ENCODE measurements around the gene SNX27. TPM values are rescaled to one million over a fixed set of nuclear protein-coding genes. Genes with fewer than 3 reads are reported as not detected.

The SNX27 gene
- 10 to 100 TPM; 29.2 to 31.8 (median 31.0) TPM for total RNA-seq (2021; fragmentation: NEBNext Ultra II Directional; extraction: Animal tissue kit (Norgen Biotek cat#: 25700))
- long read RNA-seq, full-length matches to known transcripts: 1 of 21 reads
- long read RNA-seq, partial matches to known transcripts: 1 of 21 reads
- long read RNA-seq, other reads (novel, unspliced or antisense): 19 of 21 reads

- no peak for TF ChIP-seq CTCF (IDR thresholded peaks at IDR 0.05)
- Mint-ChIP-seq H3K9me3 (no peaks in the 10 kb centered on the region), H3K27me3 (ENCODE audit: insufficient read depth) (no peaks in the 10 kb centered on the region; the same call in 1 of the 2 replicates), H3K4me1 (ENCODE audit: low read depth) (peaks cover 62% of the 10 kb centered on the region), H3K27ac (peak within 1 kb of the TSS; percentile 80), H3K4me3 (peak within 1 kb of the TSS; percentile 93), H3K36me3 (ENCODE audit: low read depth) (peaks cover 12% of the 10 kb centered on the region)
- DNase-seq: peak; percentile 80
Observed at GRCh38 chr1:151611832-151612500, at the start of gene SNX27. Gene SNX27, plus strand, starts transcription at chr1:151612050. Its CDS starts 152 bp downstream, at chr1:151612202.

GRCh38 chr1:151562661-151563060 lies 49.2 kb upstream of the SNX27 start:
- TF ChIP-seq CTCF (IDR thresholded peaks at IDR 0.05): no peak
- H3K36me3 Mint-ChIP-seq (ENCODE audit: low read depth): peaks cover 13% of the 10 kb centered on the region; the same call in 1 of the 2 replicates
- no peak overlapping the region for H3K27ac Mint-ChIP-seq
- no peaks in the 10 kb centered on the region for H3K9me3 Mint-ChIP-seq
- no peak overlapping the region for H3K4me3 Mint-ChIP-seq
- DNase-seq: no peak
- H3K27me3 Mint-ChIP-seq (ENCODE audit: insufficient read depth): peaks cover 5% of the 10 kb centered on the region
- peaks cover 11% of the 10 kb centered on the region; the same call in 1 of the 2 replicates for H3K4me1 Mint-ChIP-seq (ENCODE audit: low read depth)

GRCh38 chr1:151563376-151563775 lies 48.5 kb upstream of the SNX27 start:
- H3K4me1 Mint-ChIP-seq (ENCODE audit: low read depth): peaks cover 11% of the 10 kb centered on the region; the same call in 1 of the 2 replicates
- DNase-seq: no peak
- H3K27ac Mint-ChIP-seq: no peak overlapping the region
- TF ChIP-seq CTCF (IDR thresholded peaks at IDR 0.05): no peak
- no peaks in the 10 kb centered on the region for H3K9me3 Mint-ChIP-seq
- peaks cover 13% of the 10 kb centered on the region; the same call in 1 of the 2 replicates for H3K36me3 Mint-ChIP-seq (ENCODE audit: low read depth)
- H3K4me3 Mint-ChIP-seq: no peak overlapping the region
- H3K27me3 Mint-ChIP-seq (ENCODE audit: insufficient read depth): peaks cover 5% of the 10 kb centered on the region

GRCh38 chr1:151565502-151566189 lies 46.2 kb upstream of the SNX27 start:
- Mint-ChIP-seq H3K4me1 (ENCODE audit: low read depth) (peaks cover 21% of the 10 kb centered on the region), H3K9me3 (no peaks in the 10 kb centered on the region), H3K4me3 (no peak overlapping the region), H3K27me3 (ENCODE audit: insufficient read depth) (peaks cover 5% of the 10 kb centered on the region), H3K27ac (no peak overlapping the region), H3K36me3 (ENCODE audit: low read depth) (peaks cover 13% of the 10 kb centered on the region; the same call in 1 of the 2 replicates)
- DNase-seq: no peak
- TF ChIP-seq CTCF (IDR thresholded peaks at IDR 0.05): no peak

GRCh38 chr1:151568626-151569088 lies 43.2 kb upstream of the SNX27 start:
- H3K9me3 Mint-ChIP-seq: no peaks in the 10 kb centered on the region
- peaks cover 10% of the 10 kb centered on the region for H3K4me1 Mint-ChIP-seq (ENCODE audit: low read depth)
- TF ChIP-seq CTCF (IDR thresholded peaks at IDR 0.05): no peak
- peaks cover 5% of the 10 kb centered on the region for H3K27me3 Mint-ChIP-seq (ENCODE audit: insufficient read depth)
- DNase-seq: no peak
- peaks cover 18% of the 10 kb centered on the region; the same call in 1 of the 2 replicates for H3K36me3 Mint-ChIP-seq (ENCODE audit: low read depth)
- no peak overlapping the region for H3K27ac Mint-ChIP-seq
- no peak overlapping the region for H3K4me3 Mint-ChIP-seq

Measured in HFFc6 (cell line).